HG02610 (cell line): ENCODE measurements around the gene RPS14.

Experiments used
- ATAC-seq: cut with Tn5 transposase; IDR thresholded peaks from one replicate; pipeline ENCODE4 v1.9.1; 2021; ENCODE audit warnings: mild to moderate bottlenecking, moderate library complexity; ENCODE audit not compliant: unreplicated experiment

Gene RPS14

DNA sequence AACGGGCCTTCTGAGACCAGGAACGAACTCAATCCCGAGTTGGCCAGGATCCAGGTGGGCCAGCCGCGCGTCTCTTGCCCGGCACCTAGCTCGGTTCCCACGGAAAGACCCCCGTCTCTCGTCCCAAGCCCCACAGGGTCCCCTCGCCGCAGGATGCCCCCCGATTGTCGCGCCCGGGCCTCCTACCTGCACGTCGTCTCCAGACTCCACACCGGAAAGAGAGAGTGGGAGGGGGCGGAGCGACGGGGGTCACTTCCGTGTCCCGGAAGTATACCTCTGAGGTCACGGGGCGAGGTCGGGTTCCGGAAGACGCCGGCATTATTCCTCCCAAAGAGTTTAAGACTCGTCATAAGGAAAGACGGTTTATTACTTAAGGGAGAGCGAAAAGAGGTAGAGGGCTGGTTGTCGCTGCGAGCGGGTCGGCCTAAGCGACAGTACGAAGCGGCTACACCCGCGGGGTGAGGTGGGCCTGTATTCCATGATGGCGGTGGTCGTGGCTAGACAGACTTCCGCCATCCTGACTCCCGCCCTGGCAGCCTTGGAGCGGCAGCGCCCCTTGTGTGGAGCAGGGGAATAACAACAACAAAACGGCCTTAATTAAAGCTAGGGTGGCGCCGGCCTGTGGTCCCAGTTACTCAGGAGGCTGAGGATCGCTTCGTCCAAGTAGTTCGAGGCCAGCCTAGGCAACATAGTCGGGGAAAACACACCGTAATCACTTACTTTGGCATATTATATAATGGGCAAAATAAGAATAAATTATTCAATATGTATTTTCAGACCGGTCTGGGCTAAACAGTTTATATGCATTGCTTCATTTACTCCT, at the start of gene RPS14:
TSS of gene RPS14 (minus strand) at position 223 of the 823 bp plus-strand sequence. CDS start 2,006 bp downstream, outside the sequence.
- peak; percentile 93 for ATAC-seq

GRCh38 chr5:150498971-150499370, 49.4 kb upstream of the RPS14 start:
- no peak for ATAC-seq

DNA sequence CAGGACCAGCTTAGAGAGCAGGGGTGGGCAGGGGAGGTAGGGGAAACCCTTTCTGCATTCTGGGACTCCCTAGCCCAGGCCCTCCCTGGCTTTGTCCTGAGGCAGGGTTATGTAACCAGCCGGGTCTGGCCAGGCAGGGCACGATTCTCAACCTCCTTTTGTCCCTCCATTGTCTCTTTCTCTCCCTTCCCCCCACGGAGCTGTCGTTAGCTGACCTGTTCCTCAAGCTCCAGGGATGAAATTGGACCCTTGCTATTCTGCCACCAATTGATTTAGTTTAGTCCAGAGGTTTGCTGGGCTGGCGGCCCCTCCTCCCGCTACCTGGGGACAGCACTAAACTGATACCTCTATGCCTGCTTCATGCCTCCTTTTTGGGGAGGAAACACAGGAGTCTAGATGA, 49.0 kb upstream of the RPS14 start:
- ATAC-seq, result no peak

DNA sequence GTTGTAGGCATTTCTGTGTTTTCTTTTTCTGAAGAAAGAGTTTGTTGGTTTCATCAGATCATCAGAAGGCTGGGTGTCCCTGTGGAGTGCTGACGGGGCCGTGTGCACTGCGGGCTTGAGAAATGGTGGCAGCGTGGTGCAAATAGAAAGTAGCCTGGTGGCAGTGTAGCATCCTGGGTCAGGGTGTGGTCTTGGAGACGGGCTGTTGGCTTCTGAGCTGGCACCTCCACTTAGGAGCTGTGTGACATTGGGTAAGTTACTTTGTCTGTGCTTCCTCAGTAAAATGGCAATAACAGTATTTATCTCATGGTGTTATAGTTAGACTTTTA, 48.4 kb upstream of the RPS14 start:
- no peak for ATAC-seq

DNA sequence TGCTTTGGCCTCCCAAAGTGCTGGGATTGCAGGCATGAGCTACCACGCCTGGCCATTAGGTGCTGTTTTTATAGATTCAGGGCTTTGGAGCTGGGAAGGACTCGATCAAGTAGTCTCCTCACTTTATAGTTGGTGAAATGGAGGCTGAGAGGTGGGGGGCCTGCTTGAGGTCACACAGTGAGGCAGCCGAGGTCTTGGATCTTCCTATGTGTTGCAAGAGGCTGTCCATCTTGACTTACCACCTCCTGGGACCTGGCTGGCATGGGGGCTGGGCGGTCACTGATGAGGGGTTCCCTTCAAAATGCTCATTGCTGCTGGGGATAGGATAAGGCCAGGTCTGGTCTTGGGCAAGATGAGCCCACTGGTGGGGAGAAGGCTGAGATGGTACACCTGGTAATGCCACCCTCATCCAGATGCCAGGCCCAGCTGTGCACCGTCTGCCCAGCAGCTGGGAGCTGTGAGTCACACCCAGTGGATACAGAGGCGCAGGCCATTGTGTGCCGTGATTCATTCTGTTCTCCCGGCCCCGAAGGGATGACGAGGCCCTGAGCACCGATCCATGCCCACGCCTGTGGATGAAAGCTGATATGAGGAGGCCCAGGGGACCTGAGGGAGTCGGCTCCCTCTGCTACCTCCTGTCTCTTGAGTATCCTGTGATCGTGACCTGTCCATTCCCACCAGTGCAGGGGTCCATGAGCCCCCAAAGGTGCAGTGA, 47.9 kb upstream of the RPS14 start:
- no peak for ATAC-seq

DNA sequence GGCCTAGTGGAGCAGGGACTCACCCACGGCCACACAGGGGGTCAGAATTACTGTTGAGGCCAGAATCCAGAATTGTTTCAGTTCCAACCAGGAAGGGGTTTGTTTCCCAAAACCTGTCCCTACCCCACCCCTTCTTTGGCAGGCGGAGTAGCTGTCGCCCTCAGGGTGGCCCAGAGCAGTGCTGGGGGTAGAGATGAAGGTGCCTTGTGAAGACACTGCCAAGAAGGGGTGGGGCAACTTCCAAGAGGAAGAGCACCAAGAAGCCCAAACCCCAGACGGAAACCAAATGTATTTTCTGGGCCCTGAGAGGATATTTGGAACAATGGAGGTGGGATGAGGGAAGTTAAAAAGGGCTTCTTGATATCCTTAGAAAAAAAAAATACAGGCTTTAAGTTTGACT, 47.0 kb upstream of the RPS14 start:
- ATAC-seq, result no peak

DNA sequence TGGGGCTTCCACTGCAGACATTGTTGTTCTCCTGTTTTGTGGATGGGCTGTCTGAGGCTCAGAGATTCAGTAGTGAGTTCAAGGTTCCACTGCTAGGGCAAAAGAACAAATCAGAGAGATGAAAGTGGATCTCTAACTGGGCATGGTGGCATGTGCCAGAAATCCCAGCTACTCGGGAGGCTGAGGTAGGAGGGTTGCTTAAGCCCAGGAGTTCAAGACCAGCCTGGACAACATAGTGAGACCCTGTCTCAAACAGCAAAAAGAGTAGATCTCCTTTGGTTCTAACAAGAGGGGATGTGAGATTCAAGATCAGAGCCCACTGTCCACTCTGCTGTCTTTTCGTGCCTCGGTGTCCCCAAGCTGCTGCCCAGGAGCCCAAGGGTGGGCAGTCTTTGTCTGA, 46.6 kb upstream of the RPS14 start:
- ATAC-seq, result no peak

- ATAC-seq, result no peak
Observed at GRCh38 chr5:150492621-150493020, 43.1 kb upstream of the RPS14 start.

GRCh38 chr5:150491876-150492275, 42.3 kb upstream of the RPS14 start:
- ATAC-seq, result no peak

DNA sequence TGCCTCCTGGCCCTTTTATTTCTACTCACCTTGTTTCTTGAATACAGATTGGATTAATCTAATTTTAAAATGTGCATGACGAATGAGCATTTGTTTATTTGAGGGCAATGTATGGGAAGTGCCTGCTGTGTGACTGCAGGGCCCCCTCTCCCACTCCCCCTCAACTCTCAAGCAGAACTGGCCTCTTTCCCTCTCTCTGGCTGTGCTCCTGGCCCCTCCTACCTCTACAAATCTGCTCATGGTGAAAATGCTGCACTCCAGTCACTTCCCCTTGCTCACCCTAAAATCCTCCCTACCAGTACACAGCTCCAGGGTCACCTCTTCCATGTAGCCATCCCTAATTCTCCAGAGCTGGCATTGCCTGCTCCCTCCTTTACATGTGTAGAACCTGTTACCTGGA, 41.2 kb upstream of the RPS14 start:
- no peak for ATAC-seq

- no peak for ATAC-seq
Observed at GRCh38 chr5:150490296-150490669, 40.7 kb upstream of the RPS14 start.

GRCh38 chr5:150489360-150490295, 40.1 kb upstream of the RPS14 start:
- ATAC-seq, result peak; percentile 80

DNA sequence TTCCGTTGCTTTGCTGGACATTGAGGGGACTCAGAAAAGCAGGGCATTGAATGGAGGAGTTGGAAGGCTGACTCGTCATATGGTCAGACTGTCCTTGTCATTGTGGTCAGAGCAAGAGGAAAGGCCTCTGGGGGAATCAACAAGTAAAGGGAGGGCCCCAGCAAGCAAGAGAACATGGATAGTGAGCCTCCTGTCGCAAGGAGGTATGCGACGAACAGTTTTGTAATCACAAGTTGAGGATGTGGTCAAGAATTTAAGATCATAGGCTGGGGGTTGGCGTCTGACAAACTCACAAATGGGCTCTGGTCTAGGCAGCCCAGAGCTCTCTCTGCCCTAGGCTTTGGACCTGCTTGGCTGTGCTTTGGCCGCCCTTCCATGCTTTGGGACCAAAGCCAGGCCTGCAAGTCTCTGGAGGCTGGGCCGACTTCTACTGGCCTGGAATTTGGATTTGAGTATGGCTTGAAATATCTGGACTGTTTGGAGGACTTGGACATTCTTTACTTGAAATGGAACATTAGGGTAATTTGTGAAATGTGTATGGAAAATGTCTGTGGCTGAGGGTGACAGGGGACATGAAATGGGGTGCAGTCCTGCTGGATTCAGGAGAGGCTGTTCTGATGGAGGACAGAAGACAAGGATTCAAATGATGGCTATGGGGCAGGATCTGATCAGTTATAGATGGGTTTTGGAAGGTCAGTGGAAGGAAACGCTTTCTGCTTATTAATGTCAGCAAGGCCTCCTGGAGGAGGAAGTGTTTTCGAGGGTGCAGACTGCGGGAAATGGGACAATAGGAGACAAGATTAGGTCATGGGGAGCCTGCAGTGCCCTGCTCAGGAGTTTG, 39.2 kb upstream of the RPS14 start:
- no peak for ATAC-seq

- no peak for ATAC-seq
Observed at GRCh38 chr5:150487199-150488061, 37.9 kb upstream of the RPS14 start.

DNA sequence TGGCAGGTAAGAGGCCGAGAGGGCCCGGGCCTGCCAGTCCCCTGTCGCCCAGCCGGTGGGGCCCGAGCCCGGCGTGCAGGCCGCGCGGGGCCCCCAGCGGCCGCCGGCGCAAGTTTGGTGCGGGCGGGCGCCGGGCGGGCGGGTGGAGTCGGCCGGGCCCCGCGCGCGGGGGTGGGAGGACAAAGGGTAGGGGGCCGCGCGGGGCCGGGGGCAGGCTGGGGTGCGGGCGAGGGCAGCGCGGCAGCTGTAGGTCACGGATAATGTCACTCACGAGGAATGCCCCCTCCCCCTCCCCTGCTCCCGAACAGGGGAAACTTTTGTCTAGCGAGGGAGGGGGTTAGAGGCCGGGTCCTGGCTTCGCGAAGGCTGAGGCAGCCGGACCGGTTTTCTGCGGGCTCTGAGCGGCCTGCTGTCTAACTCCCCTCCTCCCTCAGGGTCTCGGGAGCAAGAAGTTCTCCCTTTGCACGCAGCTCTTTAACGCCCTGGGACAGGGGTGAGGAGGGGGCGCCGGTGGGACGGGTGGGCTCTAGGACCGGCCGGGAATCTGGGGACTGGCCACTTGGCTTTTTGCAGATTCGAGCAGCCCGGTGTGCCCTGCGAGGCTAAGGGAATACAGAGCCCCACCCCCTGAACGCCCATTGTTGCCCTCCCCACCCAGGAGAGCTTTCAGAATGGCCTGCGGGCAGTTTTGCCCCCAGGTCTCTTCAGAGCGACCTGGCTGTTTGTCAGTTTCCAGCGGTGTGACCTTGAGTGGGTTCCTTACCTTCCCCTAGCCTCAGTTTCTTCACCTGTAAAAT, 37.1 kb upstream of the RPS14 start:
- no peak for ATAC-seq

- ATAC-seq, result no peak
Observed at GRCh38 chr5:150485693-150486401, 36.3 kb upstream of the RPS14 start.

DNA sequence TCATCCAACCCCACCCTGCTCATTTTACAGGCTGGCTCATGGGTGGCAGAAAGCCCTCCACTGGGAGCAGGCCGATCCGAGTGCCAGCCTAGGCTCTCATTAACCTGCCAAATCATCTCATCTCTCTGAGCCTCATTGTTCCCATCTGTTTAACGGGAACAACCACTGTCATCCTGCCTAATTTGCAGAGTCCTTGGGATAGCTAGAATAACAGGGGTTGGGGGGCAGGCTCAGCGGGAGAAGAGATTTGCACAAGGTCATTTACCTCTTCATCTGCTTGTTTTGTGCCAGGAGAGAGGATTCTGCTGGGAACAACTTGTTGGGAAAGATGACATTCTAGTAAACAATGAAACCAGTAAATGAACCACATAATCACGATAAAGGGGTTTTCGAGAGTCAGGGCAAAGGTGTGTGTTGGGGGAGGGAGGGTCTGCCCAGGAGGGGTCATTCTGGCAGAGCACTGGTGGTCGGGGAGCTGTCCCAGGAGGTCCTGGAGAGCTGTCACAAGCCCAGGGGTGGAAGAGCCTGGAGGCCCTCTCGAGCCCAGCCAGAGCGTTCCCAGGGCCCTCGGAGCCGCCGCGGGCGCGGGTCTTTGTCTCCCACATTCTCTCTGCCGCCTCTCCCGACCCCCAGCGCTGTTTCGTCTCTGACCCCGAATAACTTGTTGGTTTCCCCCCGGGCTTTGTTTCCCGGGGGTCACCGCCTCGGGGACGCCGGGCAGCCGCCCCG, 35.6 kb upstream of the RPS14 start:
- no peak for ATAC-seq
